Stomach (tissue), 9 donors: ENCODE data around the gene DIDO1. TPM values are rescaled to one million over a fixed set of nuclear protein-coding genes. Genes with fewer than 3 reads are reported as not detected.

ENCODE experiments used
- DNase-seq, 2 donors: peaks; one replicate each; pipeline versions ENCODE4 v3.0.0 to v3.0.0-alpha.2; 2013 to 2019
- H3K27ac ChIP-seq, 5 donors: fragments of 200-600 bp in 4 of 5; sonication (generic) in 4 of 5; one replicate each; pipeline ENCODE4 v1.5.1; 2013 to 2019; ENCODE audit warnings: mild to moderate bottlenecking in 1 of 5, moderate library complexity in 1 of 5
- H3K27me3 ChIP-seq, 3 donors: fragments of 200-600 bp; sonication (generic); one replicate each; pipeline ENCODE4 v1.5.1; 2017 to 2019; ENCODE audit warnings: mixed run types in 1 of 3
- H3K36me3 ChIP-seq, 4 donors: fragments of 200-600 bp; sonication (generic); 1 replicate in 3 of 4; 2 replicates in 1 of 4; pipeline ENCODE4 v1.5.1; 2016 to 2019
- H3K4me1 ChIP-seq, 4 donors: fragments of 200-600 bp; sonication (generic); one replicate each; pipeline ENCODE4 v1.5.1; 2016 to 2019
- H3K4me3 ChIP-seq, 4 donors: fragments of 200-600 bp; sonication (generic) in 3 of 4; one replicate each; pipeline ENCODE4 v1.5.1; 2016 to 2019; ENCODE audit warnings: mild to moderate bottlenecking in 1 of 4
- H3K9me3 ChIP-seq, 4 donors: fragments of 200-600 bp; sonication (generic); one replicate each; pipeline ENCODE4 v1.5.1; 2016 to 2019
- CTCF ChIP-seq, 7 experiments: fragments of 450-650 bp in 4 of 7; fragments of 200-600 bp in 3 of 7; sonication (generic) in 3 of 7; IDR thresholded peaks; one replicate each; pipeline ENCODE4 v1.5.1; 2016 to 2019; ENCODE audit warnings: antibody characterized with exemption in 7 of 7, control low read depth in 2 of 7, mild to moderate bottlenecking in 1 of 7
- EP300 ChIP-seq: sonication (generic); formaldehyde crosslinking; IDR thresholded peaks from one replicate; pipeline ENCODE4 v1.6.1; 2017; ENCODE audit warnings: antibody characterized with exemption
- POLR2A ChIP-seq, 4 donors: fragments of 450-650 bp; IDR thresholded peaks; one replicate each; pipeline ENCODE4 v1.6.1; 2016; ENCODE audit warnings: antibody characterized with exemption in 4 of 4, control low read depth in 2 of 4, mild to moderate bottlenecking in 1 of 4, moderate library complexity in 1 of 4
- POLR2AphosphoS5 ChIP-seq, 3 donors: sonication (generic); formaldehyde crosslinking; IDR thresholded peaks; one replicate each; pipeline ENCODE4 v1.6.1; 2016; ENCODE audit warnings: antibody characterized with exemption in 3 of 3
- WGBS, 5 donors: extraction: QIAGEN DNeasy Blood & Tissue Kit in 3 of 5; methylation state at CpG; one replicate each; pipeline versions ENCODE4 v1.1.5 to v1.1.7; 2013 to 2018; 5-methylcytosine and 5-hydroxymethylcytosine counted together
- intact Hi-C: fragments of 100-400 bp; cut with DNase I; formaldehyde crosslinking; loops from one replicate; pipeline ENCODE4 v1.15.1; 2023; ENCODE audit warnings: low total_unique reads
- polyA plus RNA-seq, 3 donors: library from polyadenylated mRNA; stranded (reverse); fragments of 200-250 nt; gene quantifications; one replicate each; pipeline ENCODE4 v1.2.3, GENCODE V29; 2013
- total RNA-seq, 5 donors: library from RNA; depleted of rRNA; stranded (reverse); fragments of >200 nt; gene quantifications; one replicate each; pipeline versions ENCODE4 v1.1.0 to v1.2.3, GENCODE V29; 2014 to 2016
- donor health status: healthy with polysubstance abuse.
- donor health status: Bipolar disorder and iron deficiency.
- donor health status: healthy.

The DIDO1 gene
- total and polyA plus RNA-seq, 8 donors = 8.1 to 117 (median 57.7) TPM

DNA sequence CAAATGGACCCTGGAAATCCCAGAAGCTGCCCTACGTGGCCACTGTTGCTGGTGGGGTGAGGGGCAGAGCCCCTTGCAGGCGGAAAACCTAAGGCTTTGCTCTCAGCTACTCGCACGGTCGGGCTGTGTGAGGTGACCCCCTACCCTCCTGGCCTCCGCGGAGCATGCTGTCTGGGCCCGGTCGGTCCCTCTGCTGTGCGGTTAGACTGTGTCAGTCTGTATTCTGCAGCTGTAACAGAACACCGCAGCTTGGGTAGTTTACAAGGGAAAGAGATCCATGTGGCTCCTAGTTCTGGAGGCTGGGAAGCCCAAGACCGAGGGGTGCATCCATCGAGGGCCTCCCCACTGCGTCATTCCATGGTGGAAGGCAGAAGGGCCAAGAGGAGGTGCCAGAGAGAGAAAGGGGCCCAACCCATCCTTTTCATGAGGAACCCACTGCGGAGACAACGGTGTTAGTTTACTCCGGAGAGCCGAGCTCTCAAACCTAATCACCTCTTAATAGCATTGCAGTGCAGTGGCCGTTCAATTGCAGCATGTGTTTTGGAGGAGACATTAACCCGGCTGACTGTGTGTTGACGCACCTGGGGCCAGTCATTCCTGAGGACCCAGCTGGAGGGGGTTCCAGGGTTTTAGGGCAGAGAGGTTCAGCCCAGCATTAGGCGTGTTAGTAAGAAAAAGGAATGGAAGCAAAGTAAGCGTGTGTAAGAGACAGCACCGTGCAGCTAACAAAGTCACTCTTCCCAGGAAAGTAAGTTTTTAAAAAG lies 91.2 kb downstream of the DIDO1 start:
- Histone ChIP-seq H3K27me3 (peaks cover 0 to 17% (median 0%) of the 10 kb centered on the region in 3 donors), H3K27ac (no peak overlapping the region), H3K4me3 (no peak overlapping the region), H3K4me1 (peaks cover 13 to 34% (median 28%) of the 10 kb centered on the region in 4 donors), H3K9me3 (no peaks in the 10 kb centered on the region), H3K36me3 (no peaks in the 10 kb centered on the region)
- 87 to 92% (median 90%) methylated on average over 21 to 24 of the region's 24 CpGs for WGBS, 5 donors
- TF ChIP-seq POLR2A (IDR thresholded peaks at IDR 0.05) = no peak
- no peak for TF ChIP-seq CTCF (IDR thresholded peaks at IDR 0.05)
- TF ChIP-seq POLR2AphosphoS5 (IDR thresholded peaks at IDR 0.05) = no peak
- no peak for TF ChIP-seq EP300
- DNase-seq = no peak
- intact Hi-C loops = no loop called here

DNA sequence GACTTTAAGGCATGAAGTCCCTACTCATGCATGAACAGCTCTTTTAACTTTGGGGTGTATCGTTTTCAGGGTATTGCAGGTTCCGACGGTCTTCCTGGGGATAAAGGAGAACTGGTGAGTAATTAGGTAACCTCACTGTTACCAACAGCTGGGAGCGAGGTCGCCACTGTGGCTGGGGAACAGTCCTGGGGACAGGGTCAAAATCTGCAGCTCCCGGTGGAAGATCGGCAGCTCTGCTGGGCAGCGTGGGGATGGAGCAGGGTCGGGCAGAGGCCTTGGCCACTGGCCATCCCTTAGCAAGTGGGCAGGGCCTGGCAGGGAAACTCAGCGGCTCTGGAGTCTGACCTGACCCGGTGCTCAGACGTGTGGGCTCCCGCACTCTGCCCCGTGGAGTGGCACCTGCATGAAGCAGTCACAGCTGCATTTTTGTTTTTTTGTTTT lies 93.3 kb downstream of the DIDO1 start:
- no peaks in the 10 kb centered on the region for H3K36me3 ChIP-seq
- TF ChIP-seq EP300 (no peak), POLR2A (IDR thresholded peaks at IDR 0.05) (no peak), POLR2AphosphoS5 (IDR thresholded peaks at IDR 0.05) (no peak), CTCF (IDR thresholded peaks at IDR 0.05) (no peak)
- H3K4me1 ChIP-seq = peaks cover 13 to 33% (median 28%) of the 10 kb centered on the region in 4 donors
- WGBS, 5 donors = 18 to 35% (median 26%) methylated on average over 14 of the region's 14 CpGs
- intact Hi-C loops = no loop called here
- no peaks in the 10 kb centered on the region for H3K9me3 ChIP-seq
- H3K27ac ChIP-seq = peak overlapping the region; percentile 7 to 84 (median 57)
- H3K4me3 ChIP-seq = peak overlapping the region in 2 of 4 donors; percentile 18 to 31
- DNase-seq = peak; percentile 23 to 67
- peaks cover 0 to 17% (median 0%) of the 10 kb centered on the region in 3 donors for H3K27me3 ChIP-seq

GRCh38 chr20:62832212-62832922 lies 93.9 kb downstream of the DIDO1 start:
- Histone ChIP-seq H3K27ac (peak overlapping the region; percentile 15 to 84 (median 44)), H3K4me3 (peak overlapping the region in 2 of 4 donors; percentile 18 to 31), H3K4me1 (peaks cover 13 to 30% (median 28%) of the 10 kb centered on the region in 4 donors), H3K9me3 (no peaks in the 10 kb centered on the region), H3K27me3 (peaks cover 0 to 17% (median 0%) of the 10 kb centered on the region in 3 donors), H3K36me3 (no peaks in the 10 kb centered on the region)
- DNase-seq = peak; percentile 54 to 81
- TF ChIP-seq CTCF (IDR thresholded peaks at IDR 0.05) = no peak
- no peak for TF ChIP-seq POLR2A (IDR thresholded peaks at IDR 0.05)
- no peak for TF ChIP-seq POLR2AphosphoS5 (IDR thresholded peaks at IDR 0.05)
- TF ChIP-seq EP300 = no peak
- intact Hi-C loops = no loop called here
- WGBS, 5 donors = 1 to 30% (median 21%) methylated on average over 16 to 22 of the region's 22 CpGs

DNA sequence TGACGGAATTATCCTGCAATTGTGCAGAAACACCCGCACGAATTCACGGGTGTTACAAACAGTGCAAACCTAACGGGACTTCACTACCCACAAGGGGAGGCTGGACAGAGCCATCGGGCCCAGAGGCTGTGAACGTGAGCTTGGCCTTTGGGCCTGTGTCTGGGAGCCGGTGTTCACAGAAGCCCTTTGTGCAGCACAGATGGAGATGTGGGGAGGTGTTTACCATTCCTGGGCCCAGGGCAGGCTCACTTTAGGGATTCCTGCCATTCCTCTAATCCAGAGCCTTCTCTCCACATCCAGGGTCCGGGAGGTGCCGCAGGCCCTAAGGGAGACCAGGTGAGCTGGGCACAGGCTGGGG lies 94.5 kb downstream of the DIDO1 start:
- peak overlapping the region in 4 of 5 donors; percentile 23 to 84 (median 55) for H3K27ac ChIP-seq
- H3K4me1 ChIP-seq = peaks cover 13 to 30% (median 28%) of the 10 kb centered on the region in 4 donors
- TF ChIP-seq POLR2A (IDR thresholded peaks at IDR 0.05) (no peak), EP300 (no peak), CTCF (IDR thresholded peaks at IDR 0.05) (no peak), POLR2AphosphoS5 (IDR thresholded peaks at IDR 0.05) (no peak)
- DNase-seq = no peak
- peaks cover 0 to 12% (median 0%) of the 10 kb centered on the region in 3 donors for H3K27me3 ChIP-seq
- H3K4me3 ChIP-seq = peak overlapping the region in 2 of 4 donors; percentile 18 to 31
- WGBS, 5 donors = 35 to 62% (median 49%) methylated on average over 10 of the region's 10 CpGs
- no peaks in the 10 kb centered on the region for H3K36me3 ChIP-seq
- intact Hi-C loops = no loop called here
- no peaks in the 10 kb centered on the region for H3K9me3 ChIP-seq
